Ishikawa (cell line): ENCODE measurements around the gene NEGR1.

Experiments used
- CREB1 ChIP-seq: IDR thresholded peaks from 2 replicates; pipeline ENCODE4 v1.6.1; 2012; ENCODE audit warnings: low read depth
- EP300 ChIP-seq: IDR thresholded peaks from 2 replicates; pipeline ENCODE4 v1.6.1; 2012; ENCODE audit warnings: borderline replicate concordance
- FOXM1 ChIP-seq: IDR thresholded peaks from 2 replicates; pipeline ENCODE4 v1.6.1; 2012; ENCODE audit warnings: low read depth, borderline replicate concordance
- MAX ChIP-seq: IDR thresholded peaks from 2 replicates; pipeline ENCODE4 v1.6.1; 2012
- RAD21 ChIP-seq: IDR thresholded peaks from 2 replicates; pipeline ENCODE4 v1.6.1; 2012; ENCODE audit warnings: low read depth
- REST ChIP-seq: IDR thresholded peaks from 2 replicates; pipeline ENCODE4 v1.6.1; 2012; ENCODE audit warnings: low read depth, mild to moderate bottlenecking
- TAF1 ChIP-seq: IDR thresholded peaks from 2 replicates; pipeline ENCODE4 v1.6.1; 2012; ENCODE audit warnings: low read depth, mild to moderate bottlenecking
- TCF12 ChIP-seq: IDR thresholded peaks from 2 replicates; pipeline ENCODE4 v1.6.1; 2012; ENCODE audit warnings: low read depth
- USF1 ChIP-seq: IDR thresholded peaks from 2 replicates; pipeline ENCODE4 v1.6.1; 2012
- YY1 ChIP-seq: IDR thresholded peaks from 2 replicates; pipeline ENCODE4 v1.6.1; 2012; ENCODE audit warnings: low read depth

- TF ChIP-seq TCF12 (no peak), TAF1 (no peak), MAX (no peak), YY1 (no peak), RAD21 (no peak), REST (no peak), EP300 (no peak), CREB1 (no peak), USF1 (no peak), FOXM1 (no peak)
These were observed 689.6 kb downstream of the NEGR1 start for GRCh38 chr1:71592646-71593274.
